Renal cortical epithelial cell (primary cell): ENCODE data around the gene TMOD2. TPM values are rescaled to one million over a fixed set of nuclear protein-coding genes. Genes with fewer than 3 reads are reported as not detected.
A peak's percentile ranks its signal among the peaks of the same experiment; 100 is the strongest.
"Not testable (repeated sequence)": the region's sequence is repeated elsewhere in the genome, so short reads cannot be mapped to it uniquely, and the experiment has no call there.

Experiments
- DNase-seq: peaks from one replicate; pipeline ENCODE4 v3.0.0-alpha.2; 2011; ENCODE audit warnings: low read depth
- total RNA-seq: library from RNA; depleted of rRNA; stranded (reverse); fragments of >200 nt; gene quantifications from 2 replicates; pipeline ENCODE4 v1.2.3, GENCODE V29; 2014

TMOD2 gene
- total RNA-seq, 1 donor from 2014 or later = 3.8 TPM

DNA sequence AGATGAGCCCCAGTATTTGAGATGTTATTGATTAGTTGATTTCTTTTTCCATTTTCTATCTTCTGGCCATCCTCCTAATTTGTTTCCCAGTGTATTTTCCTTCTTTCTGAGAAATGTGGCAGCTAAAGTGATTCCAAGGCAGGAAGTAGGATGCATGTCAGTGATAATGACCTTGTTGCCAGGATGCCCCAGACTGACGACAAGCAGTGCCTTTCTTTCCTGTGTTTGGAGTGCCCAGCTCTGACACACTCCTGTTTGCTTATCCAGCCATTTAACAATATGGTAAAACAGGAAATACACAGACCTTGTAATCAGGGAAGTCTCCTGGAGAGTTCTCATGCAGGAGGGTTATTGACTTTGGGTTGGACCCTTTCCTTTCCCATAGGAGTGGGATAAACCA, 20.4 kb downstream of the TMOD2 start:
- no peak for DNase-seq

DNA sequence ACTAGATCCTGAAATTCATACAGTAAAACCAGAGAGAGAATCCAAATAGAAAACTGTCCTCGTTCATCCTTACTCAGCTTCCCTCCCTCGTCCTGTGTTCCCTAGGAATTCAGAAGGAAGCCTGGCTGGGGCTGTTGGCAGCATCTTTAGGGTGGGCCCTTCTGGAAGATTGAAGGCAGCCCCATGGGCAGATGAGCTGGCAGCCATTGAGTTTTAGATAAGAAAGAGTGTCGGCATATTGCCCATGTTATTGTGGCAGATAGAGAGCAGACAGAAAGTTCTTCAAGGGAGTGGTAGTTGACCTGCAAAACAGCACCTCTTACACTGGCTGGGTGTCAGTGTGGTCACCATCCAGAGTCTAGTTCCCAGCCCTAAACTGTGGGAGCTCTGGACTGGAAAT, 23.5 kb downstream of the TMOD2 start:
- DNase-seq = no peak

DNA sequence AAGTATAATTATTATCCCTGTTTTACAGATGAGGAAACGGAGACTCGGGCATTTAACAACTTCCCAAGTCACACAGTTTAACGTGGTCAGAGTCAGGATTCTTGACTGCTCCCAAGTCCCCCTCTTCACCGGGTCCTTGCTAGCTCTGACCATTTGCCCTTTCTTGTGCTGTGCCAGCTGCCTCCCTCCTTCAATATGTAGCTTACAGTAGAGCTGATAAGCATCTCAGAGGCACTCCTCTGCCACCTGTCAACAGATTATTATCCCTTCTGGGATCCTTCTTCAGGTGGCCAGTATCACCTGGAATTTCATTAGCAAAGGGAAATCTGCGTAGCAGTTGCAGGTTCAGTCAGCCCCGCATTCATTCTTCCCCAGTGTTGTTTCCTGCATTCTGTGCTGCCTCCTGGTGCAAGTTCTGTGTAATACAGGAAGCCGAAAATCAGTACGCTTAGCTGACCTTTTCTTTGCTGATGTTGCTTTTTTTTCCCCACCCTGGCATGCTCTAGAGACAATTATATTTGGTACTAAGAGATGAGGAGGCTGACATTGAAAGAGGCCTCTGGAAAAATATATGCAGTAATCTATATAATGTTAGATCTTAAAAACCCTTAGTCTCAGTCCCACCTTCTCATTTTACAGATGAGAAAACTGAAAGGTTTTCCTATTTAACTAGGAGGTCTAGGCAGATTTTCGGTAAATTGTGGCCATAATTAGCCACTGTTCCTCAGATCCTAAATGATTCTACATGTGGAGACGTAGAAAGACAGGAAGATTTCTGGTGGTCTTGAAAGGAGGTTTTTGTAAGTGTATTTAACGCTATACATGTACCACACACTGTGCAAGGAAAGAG, 24.8 kb downstream of the TMOD2 start:
- DNase-seq = peak; percentile 49

DNA sequence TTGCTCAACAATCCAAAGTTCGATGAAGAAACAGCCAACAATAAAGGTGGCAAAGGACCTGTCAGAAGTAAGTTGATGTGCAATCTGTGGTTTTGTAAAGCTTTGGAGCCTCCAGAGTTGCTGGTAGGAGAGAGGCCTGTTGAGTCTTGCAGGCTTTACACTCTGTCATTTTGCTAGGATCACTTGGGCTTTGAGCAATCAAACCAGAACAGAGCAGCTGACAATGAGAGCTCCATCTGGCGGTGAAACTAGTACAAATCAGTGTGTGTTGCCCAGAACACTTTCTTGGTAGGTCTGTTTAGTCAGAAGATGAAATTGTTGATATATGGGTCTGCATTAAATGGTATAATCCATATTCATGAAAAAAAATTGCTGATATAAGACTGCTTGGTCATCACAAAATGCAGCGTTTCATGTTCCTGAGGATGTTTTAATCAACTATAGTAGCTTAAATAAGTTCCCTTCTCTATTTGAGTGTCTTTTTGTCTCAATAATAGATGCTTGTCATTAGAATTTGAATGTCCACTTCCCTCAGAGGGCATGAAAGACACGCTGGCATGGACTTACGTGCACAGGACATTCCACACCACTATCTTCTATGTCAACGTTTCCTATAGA, 25.7 kb downstream of the TMOD2 start:
- peak; percentile 74 for DNase-seq

DNA sequence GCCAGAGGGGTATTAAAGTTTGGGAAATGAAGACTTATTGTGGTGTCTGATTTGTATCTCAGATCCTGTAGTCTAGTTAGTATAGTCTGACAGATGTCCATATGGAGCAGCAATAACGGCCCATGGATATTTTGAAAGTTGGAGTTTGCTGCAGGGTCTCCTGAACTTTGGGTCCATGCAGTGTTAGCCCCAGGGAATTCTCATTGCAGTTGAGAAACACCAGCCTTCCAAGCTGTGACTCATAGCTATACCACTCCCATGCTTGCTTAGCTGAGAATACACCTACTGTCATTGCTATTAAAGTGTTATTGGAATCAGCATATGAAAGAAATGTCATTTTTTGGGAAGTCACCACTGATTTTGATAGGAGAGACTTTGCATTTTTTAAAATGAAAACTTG, 29.2 kb downstream of the TMOD2 start:
- DNase-seq = peak; percentile 36

DNA sequence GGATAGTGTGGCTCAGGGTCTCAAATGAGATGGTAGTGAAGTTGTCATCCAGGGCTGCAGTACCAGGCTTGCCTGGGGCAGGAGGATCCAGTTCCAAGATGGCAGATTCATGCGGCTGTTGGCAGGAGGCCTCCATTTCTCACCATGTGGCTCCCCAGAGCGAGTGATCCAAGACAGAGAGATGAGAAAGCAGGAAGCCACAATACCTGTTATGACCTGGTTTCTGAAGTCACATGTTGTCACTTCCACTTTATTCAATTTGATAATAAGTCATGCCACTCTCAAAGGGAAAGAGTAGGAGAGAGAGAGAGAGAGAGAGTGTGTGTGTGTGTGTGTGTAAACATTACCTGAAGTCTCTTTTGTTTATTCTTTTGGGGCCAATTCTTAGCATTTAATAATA, 30.1 kb downstream of the TMOD2 start:
- no peak for DNase-seq

DNA sequence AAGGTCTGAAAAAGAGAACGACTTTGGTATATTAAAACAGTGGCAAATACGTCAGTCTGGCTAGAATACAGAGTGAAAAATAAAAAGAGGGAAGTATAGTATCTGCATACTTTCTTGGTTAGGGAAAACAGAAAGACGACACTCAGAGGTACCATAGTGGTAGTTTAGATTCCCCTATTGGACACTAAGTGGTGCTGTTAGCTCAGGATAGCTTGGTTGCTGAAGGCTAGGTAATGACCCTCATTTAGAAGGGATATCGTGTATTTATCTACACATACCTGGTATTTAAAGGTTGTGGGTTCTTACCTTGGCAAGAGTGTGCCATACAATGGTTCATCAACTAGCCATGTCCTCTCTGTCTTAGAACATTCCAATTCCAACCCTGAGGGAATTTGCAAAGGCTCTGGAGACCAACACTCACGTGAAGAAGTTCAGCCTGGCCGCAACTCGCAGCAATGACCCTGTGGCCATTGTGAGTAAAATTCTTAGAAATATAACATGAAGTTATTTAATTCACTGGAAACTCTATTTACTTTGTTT, 31.0 kb downstream of the TMOD2 start:
- peak; percentile 27 for DNase-seq

DNA sequence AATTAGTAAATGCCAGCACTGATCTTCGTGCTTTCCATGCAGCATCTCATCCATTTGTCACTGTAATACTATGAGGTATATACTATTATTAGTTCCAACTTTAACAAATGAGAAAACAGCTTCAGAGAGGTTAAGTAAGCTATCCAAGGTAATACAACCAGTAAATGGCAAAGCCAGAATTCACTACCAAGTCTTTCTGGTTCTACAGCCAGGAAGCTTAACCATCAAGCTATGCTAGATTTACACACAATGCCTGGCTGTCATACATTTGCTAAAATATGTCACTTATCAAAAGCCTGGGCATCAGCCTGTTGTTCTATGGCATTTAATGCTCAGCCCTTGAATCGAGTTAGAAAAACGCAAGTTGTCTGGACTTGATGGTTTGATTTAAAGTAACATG, 32.6 kb downstream of the TMOD2 start:
- no peak for DNase-seq

DNA sequence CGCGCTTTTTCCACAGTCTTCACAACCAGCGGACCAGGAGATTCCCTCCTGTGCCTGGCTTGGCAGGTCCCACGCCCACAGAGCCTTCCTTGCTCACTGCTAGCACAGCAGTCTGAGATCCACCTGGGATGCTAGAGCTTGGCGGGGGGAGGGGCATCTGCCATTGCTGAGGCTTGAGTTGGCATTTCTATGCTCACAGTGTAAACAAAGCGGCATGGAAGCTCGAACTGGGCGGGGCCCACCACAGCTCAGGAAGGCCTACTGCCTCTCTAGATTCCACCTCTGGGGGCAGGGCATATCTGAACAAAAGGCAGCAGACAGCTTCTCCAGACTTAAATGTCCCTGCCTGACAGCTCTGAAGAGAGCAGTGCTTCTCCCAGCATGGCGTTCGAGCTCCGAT, 35.7 kb downstream of the TMOD2 start:
- DNase-seq = not testable (repeated sequence)

DNA sequence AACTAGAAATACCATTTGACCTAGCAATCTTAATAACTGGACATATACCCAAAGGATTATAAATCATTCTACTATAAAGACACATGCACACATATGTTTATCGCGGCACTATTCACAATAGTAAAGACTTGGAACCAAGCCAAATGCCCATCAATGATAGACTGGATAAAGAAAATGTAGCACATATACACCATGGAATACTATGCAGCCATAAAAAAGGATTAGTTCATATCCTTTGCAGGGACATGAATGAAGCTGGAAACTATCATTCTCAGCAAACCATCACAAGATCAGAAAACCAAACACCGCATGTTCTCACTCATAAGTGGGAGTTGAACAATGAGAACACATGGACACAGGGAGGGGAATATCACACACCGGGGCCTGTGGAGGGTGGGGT, 41.1 kb downstream of the TMOD2 start:
- not testable (repeated sequence) for DNase-seq

DNA sequence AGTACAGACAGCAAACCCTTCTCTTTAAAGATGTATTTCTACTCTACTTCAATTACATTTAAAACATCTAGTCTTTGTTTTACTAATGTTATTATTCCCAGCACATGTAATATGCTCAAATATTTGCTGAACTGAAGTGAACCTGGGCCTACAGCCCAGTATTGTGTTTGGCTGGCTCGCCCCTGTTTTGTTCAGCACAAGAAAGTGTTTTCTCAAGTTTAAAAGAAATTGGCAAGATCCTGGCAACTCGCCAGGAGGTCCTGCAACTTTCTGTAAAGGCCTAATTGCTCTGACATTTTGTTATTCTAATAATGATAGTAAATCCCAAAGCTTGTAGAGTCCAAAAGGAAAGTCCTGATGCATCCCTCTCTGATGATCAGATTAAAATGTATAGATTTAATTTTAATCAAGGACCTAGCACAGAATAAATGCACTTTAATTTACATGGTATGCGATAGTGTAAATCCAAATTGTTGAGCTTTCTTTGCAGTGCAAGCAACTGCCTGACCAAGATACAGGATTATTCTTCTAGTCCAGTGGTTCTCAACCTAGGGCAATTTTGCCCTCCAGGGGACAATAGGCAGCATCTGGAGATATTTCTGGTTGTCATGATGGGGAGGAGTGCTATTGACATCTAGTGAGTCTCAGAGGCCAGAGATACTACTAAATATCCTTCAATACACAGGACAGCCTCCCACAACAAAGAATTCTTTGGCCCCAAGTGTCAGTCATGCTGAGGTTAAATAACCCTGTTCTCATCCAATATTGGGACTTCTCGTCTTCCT, 42.3 kb downstream of the TMOD2 start:
- no peak for DNase-seq

DNA sequence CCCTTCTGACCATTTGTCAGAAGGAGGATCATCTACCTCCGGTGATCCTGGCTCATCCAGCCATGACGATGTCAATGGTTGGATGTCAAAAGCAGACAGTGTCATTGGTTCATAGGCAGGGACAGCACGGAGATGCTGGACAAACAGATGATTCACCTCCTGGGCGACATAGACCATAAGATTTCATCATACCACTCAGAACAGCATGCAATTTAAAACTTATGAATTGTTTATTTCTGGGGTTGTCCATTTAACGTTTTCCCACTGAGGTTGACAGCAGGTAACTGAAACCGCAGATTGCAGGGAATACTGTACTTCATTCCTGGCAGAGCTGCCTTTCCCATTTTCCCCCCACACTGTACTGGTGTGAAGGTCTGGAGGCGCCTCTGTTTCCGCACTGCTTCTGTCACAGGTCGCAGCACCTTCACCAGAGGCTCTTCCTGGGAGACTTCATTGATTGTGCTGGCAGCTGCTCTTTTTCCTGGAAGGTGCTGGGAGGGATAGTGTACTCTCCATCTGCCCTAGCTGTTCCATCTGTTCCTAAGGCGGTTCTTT, 45.5 kb downstream of the TMOD2 start:
- DNase-seq = peak; percentile 56

DNA sequence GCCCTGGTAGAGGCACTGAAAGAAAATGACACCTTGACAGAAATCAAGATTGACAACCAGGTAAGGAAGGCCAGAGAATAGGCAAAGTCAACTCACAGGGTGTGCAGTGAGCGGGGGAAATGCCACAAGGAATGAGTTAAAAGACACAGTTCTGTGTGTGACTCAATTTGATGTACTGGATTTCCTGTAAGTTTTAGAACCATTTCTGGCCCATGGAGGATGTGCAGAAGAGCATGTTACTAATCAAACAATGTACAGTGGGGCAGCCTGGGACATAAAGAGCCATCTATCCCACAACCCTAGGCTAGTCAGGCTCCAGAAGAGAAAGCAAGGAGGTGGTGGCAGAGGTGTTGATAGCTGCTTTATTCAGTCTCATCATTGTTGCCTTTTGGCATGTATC, 46.9 kb downstream of the TMOD2 start:
- DNase-seq = no peak

DNA sequence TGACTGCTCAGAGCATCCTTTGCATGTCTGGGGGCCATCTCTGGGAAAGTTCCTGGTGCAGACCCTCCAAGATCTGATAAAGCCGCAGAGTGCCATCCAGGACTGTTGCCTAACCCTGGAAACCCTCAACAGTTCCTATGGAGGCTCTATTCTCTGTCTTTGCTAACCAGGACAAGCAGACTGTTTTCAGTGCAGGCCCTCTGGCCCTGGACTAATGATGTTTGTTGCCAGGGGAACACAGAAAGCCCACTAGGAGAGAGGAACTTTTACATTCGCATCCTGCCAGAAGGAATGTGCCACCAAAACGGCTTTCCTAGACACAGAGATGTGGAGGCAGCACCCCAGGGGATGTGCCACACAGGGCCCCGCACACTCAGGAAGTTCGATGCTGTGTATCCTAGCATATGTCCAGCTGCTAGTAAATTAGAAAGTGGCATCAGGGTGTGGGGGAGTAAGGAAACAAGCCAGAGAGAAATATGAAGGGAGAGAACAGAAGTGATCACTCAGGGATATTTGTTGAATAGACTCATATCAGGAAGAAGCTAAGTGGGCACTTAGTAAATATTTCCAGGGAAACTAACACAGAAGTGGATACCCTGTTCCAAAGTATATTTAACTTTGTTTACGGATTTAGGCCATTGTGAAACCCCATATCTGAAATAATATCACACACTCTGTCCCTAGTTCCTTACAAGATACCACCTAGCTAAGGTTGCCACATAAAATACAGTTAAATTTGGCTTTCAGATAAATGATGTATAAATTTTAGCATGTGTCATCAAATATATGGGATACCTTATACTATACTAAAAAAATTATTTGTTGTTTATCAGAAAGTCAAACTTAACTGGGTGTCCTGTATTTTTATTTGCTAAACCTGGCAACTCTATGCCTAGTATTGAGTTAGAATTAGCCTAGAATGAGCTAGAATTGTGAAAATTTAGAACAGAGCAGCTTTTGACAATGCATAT, 48.2 kb downstream of the TMOD2 start:
- DNase-seq = no peak

DNA sequence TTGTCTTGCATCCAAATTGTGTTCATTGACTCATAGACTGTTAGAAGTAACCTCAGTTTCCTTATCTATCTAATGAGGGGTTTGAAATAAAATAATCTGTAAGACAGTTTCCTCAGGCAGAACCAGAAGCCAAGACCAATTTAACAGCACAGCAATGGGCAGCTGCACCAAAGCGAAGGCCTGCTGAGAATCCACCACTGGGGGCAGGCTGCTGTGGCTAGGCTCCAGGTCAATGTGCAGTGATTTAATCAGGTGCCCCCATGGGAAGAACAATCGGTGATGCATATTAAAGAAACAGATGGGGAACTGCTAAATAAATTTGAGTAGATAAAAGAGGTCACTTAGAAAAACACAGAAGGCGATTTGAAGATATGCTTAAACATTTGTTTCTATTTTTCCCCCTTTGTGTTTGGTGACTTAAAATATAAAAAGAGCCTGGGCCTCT, 50.0 kb downstream of the TMOD2 start:
- DNase-seq = no peak

DNA sequence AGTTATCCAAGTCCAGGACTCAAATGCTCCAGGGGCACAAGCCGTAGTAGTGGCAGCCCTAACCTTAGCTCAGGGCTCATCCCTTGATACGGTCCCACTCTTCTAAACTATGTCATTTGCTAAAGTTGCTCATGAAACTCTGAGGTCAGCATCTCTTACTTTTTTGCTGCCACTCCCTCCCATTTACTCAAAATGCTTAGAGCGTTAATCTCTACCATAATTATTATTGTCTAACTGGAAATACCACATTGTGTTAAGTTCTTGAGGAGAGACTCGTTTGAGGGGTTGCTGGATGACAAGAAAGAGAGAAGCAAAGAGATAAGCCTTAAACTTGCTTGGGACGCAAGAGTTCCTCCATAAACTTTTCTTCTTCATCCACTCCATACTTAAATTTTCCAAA, 51.2 kb downstream of the TMOD2 start:
- no peak for DNase-seq

DNA sequence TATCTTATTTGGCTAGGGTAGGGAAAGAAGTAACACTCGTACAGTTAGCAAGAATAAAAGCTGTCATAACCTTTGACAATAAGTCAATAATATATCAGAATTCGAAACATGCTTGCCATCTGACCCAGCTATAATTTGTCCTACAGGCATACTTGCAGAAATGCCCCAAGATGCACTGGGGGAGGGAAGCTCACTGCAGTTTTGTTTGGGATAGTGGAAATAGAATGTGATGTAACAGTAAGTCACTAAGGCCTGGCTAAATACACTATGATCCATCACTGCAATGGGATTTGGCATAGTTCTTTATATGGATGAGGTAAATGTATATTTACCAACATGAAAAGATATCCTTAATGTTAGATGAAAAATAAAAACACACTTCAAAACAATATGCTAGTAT, 52.6 kb downstream of the TMOD2 start:
- no peak for DNase-seq

DNA sequence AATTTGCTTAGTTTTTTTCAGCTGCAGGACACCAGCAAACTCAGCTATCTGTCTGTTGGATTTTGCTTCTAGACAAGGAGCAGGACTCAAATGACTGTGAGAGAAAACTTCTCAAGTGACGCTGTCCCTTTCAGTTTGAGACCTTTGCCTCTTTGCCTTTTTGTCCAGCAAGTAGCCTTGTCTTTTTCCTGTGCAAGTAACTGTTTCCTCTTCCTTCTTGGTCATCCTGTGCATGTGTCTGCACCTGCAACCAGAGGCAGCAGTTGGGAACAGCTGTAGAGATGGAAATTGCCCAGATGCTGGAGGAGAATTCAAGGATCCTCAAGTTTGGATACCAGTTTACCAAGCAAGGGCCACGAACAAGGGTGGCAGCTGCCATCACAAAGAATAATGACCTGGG, 54.7 kb downstream of the TMOD2 start:
- DNase-seq = no peak

DNA sequence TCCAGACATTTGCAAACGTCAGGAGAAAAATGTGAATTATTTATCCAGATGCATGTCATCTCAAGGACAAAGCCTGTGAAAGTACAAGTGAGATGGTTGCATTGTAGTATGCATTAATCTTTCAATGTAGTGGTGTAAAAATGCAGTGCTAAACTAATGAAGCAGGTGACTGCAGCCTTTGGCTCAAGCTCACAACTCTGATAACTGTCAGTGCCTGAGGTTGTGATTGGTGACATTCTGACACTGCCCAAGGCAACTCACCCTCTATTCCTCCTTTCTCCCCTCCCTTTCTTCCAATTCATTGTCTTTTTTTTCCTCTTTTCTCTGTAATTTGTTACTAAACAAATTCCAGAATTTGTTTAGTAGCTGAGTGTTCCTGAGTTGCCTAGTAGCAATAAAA, 58.1 kb downstream of the TMOD2 start:
- no peak for DNase-seq

DNA sequence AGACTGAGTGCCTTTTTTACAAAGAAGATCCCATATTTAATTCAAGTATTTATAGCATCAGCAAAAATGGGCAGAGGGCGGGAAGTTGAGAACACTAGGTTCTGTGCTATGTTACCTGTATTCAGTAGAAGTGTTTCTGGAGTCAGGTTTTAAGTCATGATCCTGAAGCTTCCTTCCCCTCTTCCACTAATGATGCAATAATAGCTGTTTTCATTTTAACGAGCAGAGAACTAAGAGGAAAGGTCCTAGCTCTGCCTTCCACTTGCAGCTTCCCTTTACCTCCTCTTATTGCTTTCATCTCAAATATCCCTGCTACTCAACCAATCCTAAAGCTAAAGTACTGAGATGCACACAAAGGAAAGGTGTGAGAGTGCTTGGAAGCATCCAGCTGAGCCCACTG, 61.2 kb downstream of the TMOD2 start:
- no peak for DNase-seq

DNA sequence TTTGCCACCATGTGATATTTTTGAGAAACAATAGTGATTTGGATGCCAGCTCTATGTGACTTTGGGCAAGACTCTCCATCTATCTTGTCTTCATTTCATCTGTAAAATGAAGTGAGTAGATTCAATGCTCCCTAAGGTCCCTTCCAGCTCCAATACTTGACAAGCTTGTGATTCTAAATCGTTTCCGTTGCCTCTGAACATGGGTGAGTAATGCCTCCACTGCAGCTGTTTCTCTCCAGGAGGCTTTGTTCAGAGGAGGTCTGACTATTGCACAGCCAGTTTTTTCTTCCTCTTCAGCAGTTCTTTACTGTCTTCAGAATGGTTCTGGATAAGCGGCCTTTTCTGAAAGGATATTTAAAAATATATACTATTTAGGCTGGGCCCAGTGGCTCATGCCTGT, 63.2 kb downstream of the TMOD2 start:
- no peak for DNase-seq
